Esophagus squamous epithelium (tissue), 5 donors: ENCODE measurements around the gene BTNL8. TPM values are rescaled to one million over a fixed set of nuclear protein-coding genes. Genes with fewer than 3 reads are reported as not detected.
A peak's percentile ranks its signal among the peaks of the same experiment; 100 is the strongest.
"Not testable (repeated sequence)": the region's sequence is repeated elsewhere in the genome, so short reads cannot be mapped to it uniquely, and the experiment has no call there.

ENCODE experiments used
- DNase-seq: peaks from one replicate; lab custom pipeline; 2025; lab: John Stamatoyannopoulos, UW
- H3K27ac ChIP-seq, 4 donors: fragments of 200-600 bp; sonication (generic); one replicate each; pipeline ENCODE4 v1.5.1; 2016 to 2019; ENCODE audit warnings: mild to moderate bottlenecking in 1 of 4
- H3K27me3 ChIP-seq, 4 donors: fragments of 200-600 bp; sonication (generic); 1 replicate in 3 of 4; 2 replicates in 1 of 4; pipeline versions ENCODE4 v1.5.1 to v1.6.0; 2017 to 2021; ENCODE audit warnings: antibody characterized with exemption in 1 of 4
- H3K36me3 ChIP-seq, 3 donors: fragments of 200-600 bp; sonication (generic); one replicate each; pipeline ENCODE4 v1.5.1; 2016 to 2019
- H3K4me1 ChIP-seq, 3 donors: fragments of 200-600 bp; sonication (generic); one replicate each; pipeline ENCODE4 v1.5.1; 2017 to 2019
- H3K4me3 ChIP-seq, 4 donors: fragments of 200-600 bp; sonication (generic); 1 replicate in 3 of 4; 2 replicates in 1 of 4; pipeline ENCODE4 v1.5.1; 2016 to 2019; ENCODE audit warnings: mild to moderate bottlenecking in 2 of 4, moderate library complexity in 1 of 4
- H3K9me3 ChIP-seq, 3 donors: fragments of 200-600 bp; sonication (generic); one replicate each; pipeline ENCODE4 v1.5.1; 2016 to 2019
- POLR2A ChIP-seq, 4 donors: fragments of 450-650 bp; IDR thresholded peaks; one replicate each; pipeline ENCODE4 v1.6.1; 2017; ENCODE audit warnings: antibody characterized with exemption in 4 of 4, mild to moderate bottlenecking in 4 of 4, moderate library complexity in 3 of 4
- WGBS, 2 donors: methylation state at CpG; one replicate each; pipeline ENCODE4 v1.1.5; 2018; 5-methylcytosine and 5-hydroxymethylcytosine counted together
- intact Hi-C: fragments of 100-400 bp; cut with DNase I; formaldehyde crosslinking; loops from one replicate; pipeline ENCODE4 v1.15.0; 2022
- total RNA-seq, 4 donors: library from RNA; depleted of rRNA; stranded (reverse); fragments of >200 nt; gene quantifications; one replicate each; pipeline ENCODE4 v1.1.0, GENCODE V29; 2016
- TF ChIP-seq, protein P1 (sequence below), 6 experiments: fragments of 450-650 bp in 4 of 6; fragments of 200-600 bp in 2 of 6; sonication (generic) in 2 of 6; IDR thresholded peaks; one replicate each; pipeline ENCODE4 v1.5.1; 2016 to 2019; ENCODE audit warnings: antibody characterized with exemption in 6 of 6, mild to moderate bottlenecking in 4 of 6, moderate library complexity in 4 of 6
- donor health status: DM: yes; HTN: yes; CAD: no.

BTNL8 gene
- total RNA-seq, 4 donors from 2014 or later, result 0.19 TPM; not detected in 3

DNA sequence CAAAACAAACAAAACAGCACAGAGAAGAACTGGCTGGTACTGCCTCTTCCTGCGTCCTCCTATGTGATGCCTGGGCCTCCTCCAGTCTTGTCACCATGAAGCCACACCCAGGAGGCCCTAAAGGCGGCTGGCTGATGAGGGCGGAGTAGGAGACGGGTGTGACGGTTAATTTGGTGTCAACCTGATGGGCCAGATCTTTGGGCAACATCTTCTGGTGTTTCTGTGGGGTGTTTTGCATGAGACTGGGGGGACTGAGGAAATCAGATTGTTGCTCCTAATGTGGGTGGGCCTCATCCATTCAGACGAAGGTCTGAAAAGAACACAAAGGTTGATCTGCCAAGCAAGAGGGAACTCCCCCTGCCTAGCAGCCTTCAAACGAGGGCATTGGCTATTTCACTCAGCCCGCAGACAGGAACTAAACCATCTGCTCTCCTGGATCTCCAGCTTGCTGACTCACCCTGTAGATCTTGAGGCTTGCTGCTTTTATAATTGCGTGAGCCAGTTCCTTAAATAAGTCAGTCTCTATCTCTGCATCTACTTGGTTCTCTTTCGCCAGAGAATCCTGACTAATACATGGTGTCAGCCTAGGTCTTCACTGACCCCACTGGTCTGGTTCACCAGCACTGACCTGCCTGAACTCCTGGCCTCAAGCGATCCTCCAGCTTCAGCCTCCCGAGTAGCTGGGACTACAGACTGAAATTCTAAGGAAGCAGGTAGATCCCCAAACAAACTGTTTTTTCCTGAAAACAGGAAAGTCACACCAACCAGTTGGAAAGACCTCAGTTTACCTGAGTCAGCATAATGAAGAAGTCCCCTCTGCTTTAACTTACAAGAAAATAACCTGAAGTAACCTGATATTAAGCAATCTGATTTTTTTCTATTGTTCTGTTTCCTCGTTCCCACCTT is 25.1 kb upstream of the BTNL8 start:
- no peak for DNase-seq
- WGBS, 2 donors, result 60 to 75% methylated on average over 11 to 12 of the region's 13 CpGs
- peaks cover 14 to 42% (median 21%) of the 10 kb centered on the region in 3 donors for H3K4me1 ChIP-seq
- H3K27ac ChIP-seq, result peak overlapping the region; percentile 49 to 78 (median 64)
- intact Hi-C loops, result no loop called here
- no peak overlapping the region for H3K4me3 ChIP-seq
- TF ChIP-seq POLR2A (IDR thresholded peaks at IDR 0.05), result no peak
- TF ChIP-seq, protein P1, sequence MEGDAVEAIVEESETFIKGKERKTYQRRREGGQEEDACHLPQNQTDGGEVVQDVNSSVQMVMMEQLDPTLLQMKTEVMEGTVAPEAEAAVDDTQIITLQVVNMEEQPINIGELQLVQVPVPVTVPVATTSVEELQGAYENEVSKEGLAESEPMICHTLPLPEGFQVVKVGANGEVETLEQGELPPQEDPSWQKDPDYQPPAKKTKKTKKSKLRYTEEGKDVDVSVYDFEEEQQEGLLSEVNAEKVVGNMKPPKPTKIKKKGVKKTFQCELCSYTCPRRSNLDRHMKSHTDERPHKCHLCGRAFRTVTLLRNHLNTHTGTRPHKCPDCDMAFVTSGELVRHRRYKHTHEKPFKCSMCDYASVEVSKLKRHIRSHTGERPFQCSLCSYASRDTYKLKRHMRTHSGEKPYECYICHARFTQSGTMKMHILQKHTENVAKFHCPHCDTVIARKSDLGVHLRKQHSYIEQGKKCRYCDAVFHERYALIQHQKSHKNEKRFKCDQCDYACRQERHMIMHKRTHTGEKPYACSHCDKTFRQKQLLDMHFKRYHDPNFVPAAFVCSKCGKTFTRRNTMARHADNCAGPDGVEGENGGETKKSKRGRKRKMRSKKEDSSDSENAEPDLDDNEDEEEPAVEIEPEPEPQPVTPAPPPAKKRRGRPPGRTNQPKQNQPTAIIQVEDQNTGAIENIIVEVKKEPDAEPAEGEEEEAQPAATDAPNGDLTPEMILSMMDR (IDR thresholded peaks at IDR 0.05), result no peak
- no peaks in the 10 kb centered on the region for H3K9me3 ChIP-seq
- no peaks in the 10 kb centered on the region for H3K36me3 ChIP-seq
- H3K27me3 ChIP-seq, result no peaks in the 10 kb centered on the region

DNA sequence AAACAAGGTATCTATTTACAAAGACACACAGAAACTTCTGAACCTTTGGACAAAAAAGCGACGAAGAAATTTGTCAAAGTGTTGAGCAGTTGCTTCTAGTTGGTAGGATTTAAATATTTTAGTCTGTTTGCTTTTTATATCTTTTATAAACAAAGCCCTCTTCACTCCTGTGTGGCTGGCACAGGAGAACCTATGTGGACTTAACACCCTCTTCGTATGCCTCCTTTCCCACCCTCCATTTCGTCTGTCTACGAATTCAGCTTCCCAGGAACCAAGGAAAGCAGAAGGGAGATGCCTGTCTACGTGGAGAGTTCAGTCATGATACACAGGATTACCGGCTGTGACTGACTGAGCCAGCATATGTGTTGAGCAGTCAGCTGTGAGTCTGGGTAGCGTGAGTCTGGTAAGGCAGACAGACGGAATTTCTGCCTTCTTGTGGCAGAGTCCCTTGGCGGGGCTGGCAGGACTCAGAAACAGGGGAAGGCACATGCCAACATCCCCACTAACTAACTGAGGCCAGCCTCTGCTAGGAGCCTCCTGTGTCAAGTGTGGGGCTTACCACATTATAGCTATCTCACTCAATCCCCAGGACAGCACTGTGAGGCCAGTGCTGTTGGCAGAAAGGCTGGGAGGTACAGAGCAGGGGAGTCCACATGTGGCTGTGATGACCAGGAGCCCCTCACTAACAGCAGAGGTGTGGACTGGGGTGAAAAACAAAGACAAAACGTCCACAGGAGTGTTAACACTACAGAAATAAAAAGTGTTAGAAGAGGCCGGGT is 24.0 kb upstream of the BTNL8 start:
- intact Hi-C loops, result no loop called here
- no peak for TF ChIP-seq POLR2A (IDR thresholded peaks at IDR 0.05)
- TF ChIP-seq, protein P1 (IDR thresholded peaks at IDR 0.05), result no peak
- no peaks in the 10 kb centered on the region for H3K36me3 ChIP-seq
- peaks cover 9 to 30% (median 19%) of the 10 kb centered on the region in 3 donors for H3K4me1 ChIP-seq
- H3K9me3 ChIP-seq, result no peaks in the 10 kb centered on the region
- no peak for DNase-seq
- H3K27me3 ChIP-seq, result no peaks in the 10 kb centered on the region
- peak overlapping the region; percentile 40 to 78 (median 63) for H3K27ac ChIP-seq
- H3K4me3 ChIP-seq, result no peak overlapping the region
- WGBS, 2 donors, result 71 to 78% methylated on average over 9 to 12 of the region's 12 CpGs

DNA sequence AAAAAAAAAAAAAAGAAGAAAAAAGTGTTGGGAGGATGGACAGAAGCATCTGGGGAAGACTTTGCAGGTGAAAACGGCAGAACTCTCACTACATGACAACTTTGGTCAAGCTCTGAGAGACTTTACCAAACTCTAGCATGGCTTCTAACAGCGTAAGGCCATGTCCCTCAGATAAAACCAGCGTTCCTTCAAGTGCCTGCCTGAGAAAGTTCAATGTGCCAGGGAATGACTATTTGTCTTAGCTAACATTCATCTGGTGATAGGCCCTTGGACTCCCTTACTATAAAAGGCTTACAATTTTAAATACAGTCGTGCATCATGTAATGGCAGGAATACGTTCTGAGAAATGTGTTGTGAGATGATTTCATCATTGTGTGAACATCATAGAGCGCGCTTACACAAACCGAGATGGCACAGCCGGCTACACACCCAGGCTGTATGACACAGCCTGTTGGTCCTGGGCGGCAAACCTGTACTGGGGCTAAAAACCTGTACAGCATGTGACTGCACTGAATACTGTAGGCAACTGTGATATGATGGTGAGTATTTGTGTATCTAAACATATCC is 23.0 kb upstream of the BTNL8 start:
- no peaks in the 10 kb centered on the region for H3K27me3 ChIP-seq
- no peak overlapping the region for H3K4me3 ChIP-seq
- intact Hi-C loops, result no loop called here
- no peak for TF ChIP-seq POLR2A (IDR thresholded peaks at IDR 0.05)
- TF ChIP-seq, protein P1 (IDR thresholded peaks at IDR 0.05), result no peak
- H3K27ac ChIP-seq, result peak overlapping the region in 3 of 4 donors; percentile 14 to 77 (median 59)
- no peaks in the 10 kb centered on the region for H3K36me3 ChIP-seq
- WGBS, 2 donors, result 76 to 87% methylated on average over 10 of the region's 10 CpGs
- no peaks in the 10 kb centered on the region for H3K9me3 ChIP-seq
- DNase-seq, result no peak
- peaks cover 6 to 22% (median 14%) of the 10 kb centered on the region in 3 donors for H3K4me1 ChIP-seq

DNA sequence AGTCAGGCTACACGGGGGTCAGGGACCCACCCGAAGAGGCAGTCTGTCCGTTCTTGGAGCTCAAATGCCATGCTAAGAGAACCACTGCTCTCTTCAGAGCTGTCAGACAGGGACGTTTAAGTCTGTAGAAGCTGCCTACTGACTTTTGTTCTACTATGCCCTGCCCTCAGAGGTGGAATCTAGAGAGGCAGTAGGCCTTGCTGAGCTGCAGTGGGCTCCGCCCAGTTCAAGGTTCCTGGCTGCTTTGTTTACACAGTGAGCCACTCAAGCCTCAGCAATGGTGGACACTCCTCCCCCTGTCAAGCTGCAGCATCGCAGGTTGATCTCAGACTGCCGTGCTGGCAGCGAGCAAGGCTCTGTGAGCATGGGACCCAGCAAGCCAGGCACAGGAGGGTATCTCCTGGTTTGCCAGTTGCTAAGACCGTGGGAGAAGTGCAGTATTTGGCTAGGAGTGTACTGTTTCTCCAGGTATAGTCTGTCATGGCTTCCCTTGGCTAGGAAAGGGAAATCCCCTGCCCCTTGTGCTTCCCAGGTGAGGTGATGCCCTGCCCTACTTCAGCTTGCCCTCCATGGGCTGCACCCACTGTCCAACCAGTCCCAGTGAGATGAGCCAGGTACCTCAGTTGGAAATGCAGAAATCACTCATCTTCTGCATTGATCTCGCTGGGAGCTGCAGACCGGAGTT is 13.0 kb upstream of the BTNL8 start:
- DNase-seq, H3K9me3 ChIP-seq, H3K4me3 ChIP-seq, intact Hi-C loops, H3K36me3 ChIP-seq, H3K4me1 ChIP-seq: not testable (repeated sequence)
- WGBS, 2 donors, result 67 to 100% methylated on average over 2 to 6 of the region's 11 CpGs
- Histone ChIP-seq H3K27ac (peak overlapping the region in 1 of 4 donors; percentile 48), H3K27me3 (peaks cover 0 to 26% (median 0%) of the 10 kb centered on the region in 4 donors)

DNA sequence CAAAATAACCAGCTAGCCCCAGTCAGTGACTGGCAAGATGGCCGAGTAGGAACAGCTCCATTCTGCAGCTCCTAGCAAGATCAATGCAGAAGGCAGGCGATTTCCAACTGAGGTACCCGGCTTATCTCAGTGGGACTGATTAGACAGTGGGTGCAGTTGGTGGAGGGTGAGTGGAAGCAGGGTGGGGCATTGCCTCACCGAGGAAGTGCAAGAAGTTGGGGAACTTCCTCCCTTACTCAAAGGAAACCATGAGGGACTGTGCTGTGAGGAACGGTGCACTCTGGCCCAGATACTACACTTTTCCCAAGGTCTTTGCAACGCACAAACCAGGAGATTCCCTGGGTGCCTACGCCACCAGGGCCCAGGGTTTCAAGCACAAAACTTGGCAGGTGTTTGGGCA is 9.6 kb upstream of the BTNL8 start:
- TF ChIP-seq POLR2A (IDR thresholded peaks at IDR 0.05), result no peak
- TF ChIP-seq, protein P1 (IDR thresholded peaks at IDR 0.05), result no peak
- Histone ChIP-seq H3K9me3 (peaks cover 0 to 3% (median 0%) of the 10 kb centered on the region in 3 donors), H3K4me1 (peaks cover 0 to 9% (median 0%) of the 10 kb centered on the region in 3 donors), H3K27me3 (peaks cover 0 to 26% (median 0%) of the 10 kb centered on the region in 4 donors), H3K4me3 (no peak overlapping the region), H3K27ac (no peak overlapping the region), H3K36me3 (no peaks in the 10 kb centered on the region)
- WGBS, 2 donors, result 74 to 76% methylated on average over 4 to 5 of the region's 7 CpGs
- DNase-seq, result no peak
- intact Hi-C loops, result no loop called here

DNA sequence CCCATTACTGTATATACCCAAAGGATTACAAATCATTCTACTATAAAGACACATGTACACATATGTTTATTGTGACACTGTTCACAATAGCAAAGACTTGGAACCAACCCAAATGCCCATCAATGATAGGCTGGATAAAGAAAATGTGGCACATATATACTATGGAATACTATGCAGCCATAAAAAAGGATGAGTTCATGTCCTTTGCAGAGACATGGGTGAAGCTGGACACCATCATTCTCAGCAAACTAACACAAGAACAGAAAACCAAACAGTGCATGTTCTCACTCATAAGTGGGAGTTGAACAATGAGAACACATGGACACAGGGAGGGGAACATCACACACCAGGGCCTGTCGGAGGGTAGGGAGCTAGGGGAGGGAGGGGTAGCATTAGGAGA is 3.6 kb upstream of the BTNL8 start:
- H3K4me3 ChIP-seq, intact Hi-C loops, H3K36me3 ChIP-seq, H3K27ac ChIP-seq, DNase-seq, H3K27me3 ChIP-seq: not testable (repeated sequence)
- WGBS, 2 donors, result 95 to 100% methylated on average over 1 of the region's 1 CpG
- Histone ChIP-seq H3K4me1 (peaks cover 0 to 15% (median 0%) of the 10 kb centered on the region in 3 donors), H3K9me3 (peaks cover 0 to 11% (median 0%) of the 10 kb centered on the region in 3 donors)
